Measurements from ENCODE around the gene DUS1L.

Gene DUS1L

DNA sequence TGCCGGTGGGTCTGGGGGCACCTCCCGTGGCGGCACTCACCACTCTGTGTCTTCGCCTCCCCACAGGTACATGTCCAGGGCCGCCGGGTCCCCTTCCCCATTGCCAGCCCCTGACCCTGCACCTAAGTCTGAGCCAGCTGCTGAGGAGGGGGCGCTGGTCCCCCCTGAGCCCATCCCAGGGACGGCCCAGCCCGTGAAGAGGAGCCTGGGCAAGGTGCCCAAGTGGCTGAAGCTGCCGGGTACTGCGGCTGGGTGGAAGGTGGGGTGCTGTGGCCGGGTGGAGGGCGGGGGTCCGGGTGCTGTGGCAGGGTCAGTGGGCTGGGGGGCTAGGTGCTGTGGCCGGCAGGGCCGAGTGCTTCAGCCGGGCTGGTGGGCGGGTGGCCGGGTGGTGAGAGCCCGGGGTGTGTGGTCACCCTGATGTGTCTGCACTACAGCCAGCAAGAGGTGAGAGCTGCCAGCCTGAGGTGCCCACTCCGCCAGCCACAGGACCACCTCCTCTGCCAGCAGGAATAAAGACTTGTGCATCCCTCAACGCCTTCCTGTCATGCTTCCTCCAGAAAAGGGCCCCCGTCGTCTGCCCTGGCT is 48.6 kb downstream of the DUS1L start:
- DNase-seq (ENCODE audit: extremely low read depth, insufficient read length): no peak
- no peak overlapping the region for H3K4me3 ChIP-seq (replicated peaks; ENCODE audit: low read depth, low read length)
- H3K36me3 ChIP-seq (ENCODE audit: control insufficient read depth, insufficient read depth, low read length): no peaks in the 10 kb centered on the region; the same call in none of the 2 replicates
- TF ChIP-seq, protein P1, sequence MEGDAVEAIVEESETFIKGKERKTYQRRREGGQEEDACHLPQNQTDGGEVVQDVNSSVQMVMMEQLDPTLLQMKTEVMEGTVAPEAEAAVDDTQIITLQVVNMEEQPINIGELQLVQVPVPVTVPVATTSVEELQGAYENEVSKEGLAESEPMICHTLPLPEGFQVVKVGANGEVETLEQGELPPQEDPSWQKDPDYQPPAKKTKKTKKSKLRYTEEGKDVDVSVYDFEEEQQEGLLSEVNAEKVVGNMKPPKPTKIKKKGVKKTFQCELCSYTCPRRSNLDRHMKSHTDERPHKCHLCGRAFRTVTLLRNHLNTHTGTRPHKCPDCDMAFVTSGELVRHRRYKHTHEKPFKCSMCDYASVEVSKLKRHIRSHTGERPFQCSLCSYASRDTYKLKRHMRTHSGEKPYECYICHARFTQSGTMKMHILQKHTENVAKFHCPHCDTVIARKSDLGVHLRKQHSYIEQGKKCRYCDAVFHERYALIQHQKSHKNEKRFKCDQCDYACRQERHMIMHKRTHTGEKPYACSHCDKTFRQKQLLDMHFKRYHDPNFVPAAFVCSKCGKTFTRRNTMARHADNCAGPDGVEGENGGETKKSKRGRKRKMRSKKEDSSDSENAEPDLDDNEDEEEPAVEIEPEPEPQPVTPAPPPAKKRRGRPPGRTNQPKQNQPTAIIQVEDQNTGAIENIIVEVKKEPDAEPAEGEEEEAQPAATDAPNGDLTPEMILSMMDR (IDR thresholded peaks at IDR 0.05; ENCODE audit: insufficient read depth, low read length, poor library complexity, severe bottlenecking): no peak
- no peaks in the 10 kb centered on the region for H3K27me3 ChIP-seq (replicated peaks; ENCODE audit: control insufficient read depth, insufficient read depth, low read length)

DNA sequence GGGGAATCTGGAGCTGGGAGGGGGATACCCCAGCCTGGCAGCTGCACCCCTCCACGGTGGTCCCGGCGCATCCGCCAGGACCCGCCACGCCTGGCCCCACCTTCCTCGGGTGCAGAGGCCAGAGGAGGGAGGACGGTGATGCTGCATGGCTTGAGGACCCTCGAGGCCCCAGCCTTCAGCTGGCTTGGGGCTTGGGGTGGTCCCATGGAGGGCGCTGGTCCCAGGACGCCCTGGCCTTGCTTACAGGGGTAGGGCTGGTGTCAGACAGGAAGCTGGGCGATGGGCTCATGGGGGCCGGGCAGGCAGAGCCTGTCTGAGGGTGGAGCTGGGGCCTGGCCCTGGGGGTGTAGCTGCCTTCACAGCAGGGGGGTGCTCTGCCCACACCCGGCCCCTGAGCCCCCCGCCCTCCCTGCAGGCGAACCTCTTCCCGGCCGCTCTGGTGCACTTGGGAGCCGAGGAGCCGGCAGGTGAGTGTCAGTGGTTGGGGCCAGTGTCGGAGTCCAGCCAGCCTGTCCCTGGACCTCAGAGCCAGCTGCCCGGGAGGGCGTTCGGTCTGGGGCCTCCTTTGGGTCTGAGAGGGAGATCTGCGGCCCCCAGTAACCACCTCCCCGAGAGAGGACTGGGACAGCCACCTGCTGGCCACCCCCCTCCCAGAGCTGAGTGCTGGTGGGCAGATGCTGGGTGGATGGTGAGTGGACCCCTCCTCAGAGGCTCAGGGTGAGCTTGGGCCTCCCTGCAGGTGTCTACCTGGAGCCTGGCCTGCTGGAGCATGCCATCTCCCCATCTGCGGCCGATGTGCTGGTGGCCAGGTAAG is 49.3 kb downstream of the DUS1L start:
- TF ChIP-seq, protein P1 (IDR thresholded peaks at IDR 0.05; ENCODE audit: insufficient read depth, low read length, poor library complexity, severe bottlenecking): no peak
- Histone ChIP-seq H3K36me3 (ENCODE audit: control insufficient read depth, insufficient read depth, low read length) (no peaks in the 10 kb centered on the region; the same call in none of the 2 replicates), H3K27me3 (replicated peaks; ENCODE audit: control insufficient read depth, insufficient read depth, low read length) (no peaks in the 10 kb centered on the region), H3K4me3 (replicated peaks; ENCODE audit: low read depth, low read length) (no peak overlapping the region)
- DNase-seq (ENCODE audit: extremely low read depth, insufficient read length): no peak

DNA sequence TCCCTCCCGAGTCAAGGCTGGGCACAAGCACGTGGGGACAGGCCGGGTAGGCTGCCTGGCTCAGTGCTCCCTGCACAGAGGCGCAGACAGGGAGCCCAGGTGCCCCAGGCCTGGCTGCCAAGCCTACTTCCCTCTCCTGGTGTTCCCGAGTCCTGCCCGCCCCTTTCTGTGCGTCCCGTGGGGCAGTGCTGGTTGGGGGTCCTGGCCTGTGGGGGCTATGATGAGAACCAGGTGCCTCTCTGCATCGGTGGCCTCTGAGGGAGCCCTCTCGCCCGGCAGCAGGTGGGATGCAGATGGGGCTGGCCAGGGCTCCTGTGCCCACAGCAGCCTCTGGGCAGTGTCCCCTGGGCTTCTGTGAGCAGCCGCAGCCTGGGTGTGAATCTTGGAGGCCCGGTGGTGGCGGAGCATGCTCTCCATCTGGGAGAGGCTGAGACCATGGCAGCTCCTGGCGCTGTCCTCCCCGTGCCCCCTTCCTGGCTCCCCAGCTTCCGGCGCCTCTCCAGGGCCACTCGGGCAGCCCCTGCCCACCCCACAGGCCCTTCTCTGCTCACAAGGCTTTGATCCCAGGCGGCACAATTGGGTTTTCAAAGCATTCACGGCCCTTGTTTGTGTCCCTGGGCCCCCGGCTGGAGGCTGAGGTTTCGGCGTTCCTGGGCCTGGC is 50.2 kb downstream of the DUS1L start:
- Histone ChIP-seq H3K4me3 (replicated peaks; ENCODE audit: low read depth, low read length) (no peak overlapping the region), H3K36me3 (ENCODE audit: control insufficient read depth, insufficient read depth, low read length) (no peaks in the 10 kb centered on the region; the same call in none of the 2 replicates), H3K27me3 (replicated peaks; ENCODE audit: control insufficient read depth, insufficient read depth, low read length) (no peaks in the 10 kb centered on the region)
- TF ChIP-seq, protein P1 (IDR thresholded peaks at IDR 0.05; ENCODE audit: insufficient read depth, low read length, poor library complexity, severe bottlenecking): no peak
- DNase-seq (ENCODE audit: extremely low read depth, insufficient read length): no peak

DNA sequence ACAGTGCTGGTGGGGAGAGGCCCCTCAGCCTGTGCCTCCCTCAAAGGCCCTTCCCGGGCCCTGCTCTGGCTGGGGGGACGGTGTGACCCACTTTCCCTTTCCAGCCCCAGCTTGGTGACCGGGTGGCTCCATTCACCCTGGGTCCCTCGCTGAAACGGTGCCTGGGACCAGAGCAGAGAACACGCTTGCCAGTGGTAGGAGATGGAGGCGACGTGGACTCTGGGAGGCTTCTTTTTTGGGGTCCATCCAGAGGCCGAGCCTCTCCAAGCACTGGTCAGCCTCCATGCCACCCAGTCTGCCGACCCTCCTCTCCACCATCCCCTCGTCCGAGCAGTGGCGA is 50.7 kb downstream of the DUS1L start:
- TF ChIP-seq, protein P1 (IDR thresholded peaks at IDR 0.05; ENCODE audit: insufficient read depth, low read length, poor library complexity, severe bottlenecking): no peak
- no peaks in the 10 kb centered on the region; the same call in none of the 2 replicates for H3K36me3 ChIP-seq (ENCODE audit: control insufficient read depth, insufficient read depth, low read length)

DNA sequence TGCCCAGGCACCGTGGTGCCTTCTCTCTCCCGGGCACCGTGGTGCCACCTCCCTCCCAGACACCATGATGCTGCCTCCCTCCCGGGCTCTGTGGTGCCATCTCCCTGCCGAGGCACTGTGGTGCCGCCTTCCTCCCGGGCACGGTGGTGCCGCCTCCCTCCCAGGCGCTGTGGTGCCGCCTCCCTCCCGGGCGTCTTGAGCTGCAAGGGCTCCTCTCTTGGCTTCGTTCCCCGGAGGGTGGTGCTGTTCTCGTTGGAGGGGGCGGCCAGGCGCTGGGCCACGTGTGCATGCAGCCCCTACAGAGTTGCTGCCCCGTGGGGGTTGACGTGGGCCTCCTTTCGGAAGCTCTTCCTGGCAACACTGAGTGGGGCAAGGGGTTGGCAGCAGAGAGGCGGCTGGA is 51.2 kb downstream of the DUS1L start:
- Histone ChIP-seq H3K36me3 (ENCODE audit: control insufficient read depth, insufficient read depth, low read length) (no peaks in the 10 kb centered on the region; the same call in none of the 2 replicates), H3K4me3 (replicated peaks; ENCODE audit: low read depth, low read length) (no peak overlapping the region), H3K27me3 (replicated peaks; ENCODE audit: control insufficient read depth, insufficient read depth, low read length) (no peaks in the 10 kb centered on the region)
- TF ChIP-seq, protein P1 (IDR thresholded peaks at IDR 0.05; ENCODE audit: insufficient read depth, low read length, poor library complexity, severe bottlenecking): no peak
- no peak for DNase-seq (ENCODE audit: extremely low read depth, insufficient read length)

More for the DNA sequence above, 50.7 kb downstream of the DUS1L start:
- Histone ChIP-seq H3K27me3 (replicated peaks; ENCODE audit: control insufficient read depth, insufficient read depth, low read length) (no peaks in the 10 kb centered on the region), H3K4me3 (replicated peaks; ENCODE audit: low read depth, low read length) (no peak overlapping the region)
- DNase-seq (ENCODE audit: extremely low read depth, insufficient read length): no peak

All from GM06990 (cell line).